NCI-H1105 (cell line): ENCODE measurements around the gene CRYBA2.

Source experiments
- DNase-seq: peaks from one replicate; lab custom pipeline; 2025; lab: John Stamatoyannopoulos, UW

The CRYBA2 gene

DNA sequence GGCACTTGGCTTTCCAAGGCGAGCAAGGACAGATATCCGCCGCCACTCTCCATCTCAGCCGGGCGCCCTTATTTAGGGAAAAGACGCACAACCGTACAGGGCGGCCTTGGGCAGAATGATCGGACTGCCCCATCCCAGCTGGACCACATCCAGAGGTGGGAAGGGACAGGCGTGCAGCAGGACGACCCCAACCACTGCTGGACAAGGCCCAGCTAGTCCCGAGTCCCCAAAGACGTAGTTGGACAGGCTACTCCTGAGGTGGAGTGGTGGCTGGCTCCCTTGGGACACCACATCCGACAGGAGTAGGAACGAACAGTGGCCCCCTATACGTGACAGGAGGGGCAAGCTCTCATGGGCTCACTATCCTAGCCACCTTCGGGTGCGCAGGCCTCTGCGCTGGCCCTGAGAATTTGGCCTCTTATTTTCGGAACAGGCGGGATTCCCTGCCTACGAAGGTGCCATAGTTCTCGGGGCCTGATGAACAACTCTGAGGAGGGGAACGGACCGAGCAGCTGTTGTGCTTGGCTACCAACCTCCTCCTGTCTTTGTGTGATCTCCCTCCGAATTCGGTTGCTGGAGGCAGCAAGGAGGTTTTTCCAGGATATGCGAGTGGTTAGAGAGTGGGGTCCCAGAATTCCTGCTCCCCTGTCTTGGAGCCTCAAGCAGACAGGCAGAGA lies 10.5 kb downstream of the CRYBA2 start:
- DNase-seq = no peak

DNA sequence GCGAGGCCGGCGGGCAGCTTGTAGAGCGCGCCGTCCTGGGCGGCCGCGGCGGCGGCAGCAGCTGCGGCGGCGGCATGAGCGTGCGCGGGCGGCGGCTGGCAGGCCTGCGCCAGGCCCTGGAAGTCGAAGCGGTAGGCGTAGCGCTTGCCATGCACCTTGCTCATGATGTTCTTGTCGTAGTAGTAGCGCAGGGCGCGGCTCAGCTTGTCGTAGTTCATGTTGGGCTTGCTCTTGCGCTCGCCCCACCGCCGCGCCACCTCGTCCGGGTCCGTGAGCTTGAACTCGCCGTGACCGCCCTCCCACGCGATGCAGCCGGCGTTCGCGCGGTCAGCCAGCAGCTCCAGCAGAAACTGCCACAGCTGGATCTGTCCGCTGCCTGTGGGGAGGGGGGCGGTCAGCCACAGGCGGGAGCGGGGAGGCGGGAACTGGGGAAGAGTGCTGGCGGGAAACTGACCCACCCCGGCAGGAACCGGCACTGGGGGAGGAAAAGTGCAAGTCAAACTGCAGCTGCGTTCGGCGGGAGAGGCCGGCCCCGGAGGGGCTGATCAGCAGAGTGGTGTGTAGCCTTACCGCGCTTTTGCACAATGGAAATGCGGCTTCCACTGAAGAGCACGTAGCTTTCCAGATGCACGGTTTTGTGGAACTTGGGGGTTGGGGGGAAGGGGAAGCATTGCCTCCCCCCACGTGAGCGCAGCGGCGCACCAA lies 11.2 kb downstream of the CRYBA2 start:
- peak; percentile 25 for DNase-seq

DNA sequence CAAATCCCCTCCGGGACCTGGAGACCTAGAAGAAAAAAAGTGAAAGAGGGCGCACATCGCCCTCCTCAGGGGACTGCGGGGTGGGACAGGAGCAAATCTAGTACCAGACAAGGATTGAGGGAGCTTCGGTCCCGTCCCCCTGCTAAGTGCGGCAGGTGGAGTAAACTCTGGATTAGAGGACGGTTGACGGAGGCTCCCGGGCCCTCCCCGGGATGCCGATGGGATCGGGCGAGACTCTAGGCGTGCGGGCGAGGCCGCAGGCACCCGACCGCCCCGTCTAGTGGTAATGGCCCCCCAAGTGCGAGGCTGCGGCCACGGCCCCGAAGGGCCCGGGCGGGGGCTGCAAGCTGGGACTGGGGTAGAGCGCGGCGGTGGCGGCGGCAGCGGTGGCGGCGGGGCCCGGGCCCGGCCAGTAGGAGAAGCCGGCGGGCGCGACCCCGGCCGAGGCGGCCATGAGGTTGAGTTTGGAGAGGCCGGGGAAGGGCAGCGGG lies 11.8 kb downstream of the CRYBA2 start:
- DNase-seq = no peak

DNA sequence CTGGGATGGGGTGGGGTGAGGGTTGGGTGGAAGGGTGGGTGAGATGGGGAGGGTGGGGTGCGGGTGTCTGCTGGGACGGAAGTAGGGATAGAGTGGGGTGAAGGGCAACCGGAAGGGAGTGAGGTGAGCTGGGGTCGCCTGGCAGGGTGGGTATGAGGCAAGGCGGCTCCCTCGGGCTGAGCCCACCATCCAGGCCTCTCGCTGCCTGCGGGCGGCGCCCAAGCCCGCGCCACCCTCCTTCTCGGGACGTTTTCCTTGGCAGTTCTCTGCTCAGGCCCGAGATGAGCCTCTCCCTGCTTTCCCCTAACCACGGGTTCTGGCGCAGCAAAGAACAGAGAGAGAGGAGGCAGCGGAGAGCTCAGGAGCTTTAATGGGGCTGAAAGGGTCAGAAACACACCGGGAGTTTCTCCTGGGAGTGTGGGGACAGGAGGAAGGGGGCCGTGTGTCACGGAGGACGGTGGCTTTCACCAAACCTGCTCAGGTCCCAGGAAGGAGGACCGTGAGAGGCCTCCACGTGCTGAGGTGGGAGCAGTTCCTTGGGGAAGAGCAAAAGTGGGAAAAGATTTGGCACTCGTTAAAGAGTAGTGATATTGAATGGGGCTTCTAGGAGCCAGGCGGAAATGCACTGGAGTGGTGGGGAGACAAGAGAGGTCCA lies 12.4 kb downstream of the CRYBA2 start:
- DNase-seq = no peak

DNA sequence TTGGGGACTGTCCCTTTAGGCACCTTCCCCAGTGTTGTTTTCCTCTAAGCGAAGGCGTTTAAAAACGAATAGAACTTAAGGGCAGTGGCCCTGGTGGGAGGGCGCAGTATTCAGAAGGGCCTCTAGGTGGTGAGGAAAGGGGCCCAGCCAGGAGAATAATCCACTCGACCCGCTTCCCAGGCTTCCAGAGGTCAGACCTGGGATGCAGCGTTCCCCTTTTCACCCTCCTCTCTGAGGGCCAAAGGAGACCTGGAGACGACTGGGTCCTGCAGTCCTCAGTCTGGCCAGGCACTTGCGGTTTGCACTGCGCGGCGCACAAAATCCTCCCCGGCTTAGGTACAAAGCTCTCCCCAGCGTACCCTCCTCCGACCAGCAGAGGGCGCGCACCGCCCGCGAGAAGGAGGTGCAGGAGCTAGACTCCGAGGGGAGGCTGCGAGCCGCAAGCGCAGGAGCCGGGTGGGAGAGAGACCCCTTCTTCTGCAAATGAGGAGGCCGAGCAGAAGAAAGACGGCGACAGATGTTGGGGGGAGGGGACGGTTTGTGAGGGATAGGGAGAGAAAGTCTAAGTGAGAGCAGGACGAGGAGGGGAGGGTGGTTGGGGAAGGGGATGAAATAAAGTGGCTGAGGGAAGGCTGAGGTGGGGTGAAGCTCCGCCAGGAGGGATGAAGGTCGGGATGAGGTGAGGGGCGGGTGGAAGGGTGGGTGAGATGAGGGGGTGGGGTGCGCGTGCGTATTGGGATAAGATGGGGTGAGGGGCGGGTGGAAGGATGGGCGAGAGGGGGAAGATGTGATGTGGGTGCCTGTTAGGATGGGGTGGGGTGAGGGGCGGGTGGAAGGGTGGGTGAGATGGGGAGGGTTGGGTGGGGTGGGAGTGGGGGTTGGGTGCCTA lies 13.1 kb downstream of the CRYBA2 start:
- peak; percentile 79 for DNase-seq

- DNase-seq = no peak
Observed at GRCh38 chr2:218975060-218975777, 18.0 kb downstream of the CRYBA2 start.

DNA sequence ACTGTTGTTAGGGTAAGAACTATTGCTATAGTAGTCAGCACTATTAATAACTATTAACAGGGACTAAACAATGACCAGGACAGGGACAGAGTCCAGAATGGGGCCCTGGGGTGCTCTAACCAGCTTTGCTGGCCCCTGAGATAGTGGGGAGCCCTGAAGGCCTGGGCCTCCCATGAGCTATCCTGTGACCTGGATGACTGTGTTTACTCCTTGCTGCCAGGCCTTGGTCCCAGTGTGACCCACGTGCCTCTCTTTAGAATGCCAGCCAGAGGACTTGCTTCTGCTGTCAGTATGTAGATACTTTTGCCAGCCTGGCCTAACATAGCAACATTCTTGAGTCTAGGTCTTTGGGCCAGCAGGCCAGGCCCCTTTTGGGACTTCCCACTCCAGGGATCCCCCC lies 22.3 kb downstream of the CRYBA2 start:
- DNase-seq = no peak

GRCh38 chr2:218964041-218964771 lies 29.0 kb downstream of the CRYBA2 start:
- DNase-seq = no peak

DNA sequence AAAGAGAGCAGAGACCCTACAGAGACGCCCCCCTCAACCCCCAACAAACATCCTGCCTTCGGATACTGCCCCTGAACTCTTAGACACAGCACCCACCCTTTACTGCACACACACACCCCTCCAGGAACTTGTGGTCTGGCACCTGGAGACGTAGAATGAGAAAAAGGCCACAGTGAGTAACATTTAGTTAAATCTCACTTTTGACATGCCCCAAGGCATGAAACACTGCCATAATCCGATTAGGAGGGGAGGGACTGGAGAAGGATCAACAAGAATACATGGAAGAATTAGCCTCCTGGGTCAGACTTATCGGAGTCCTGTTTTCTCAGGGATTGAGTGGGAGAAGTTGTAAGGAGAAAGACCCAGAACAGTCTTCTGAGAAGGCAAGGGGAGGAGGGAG lies 29.6 kb downstream of the CRYBA2 start:
- no peak for DNase-seq

GRCh38 chr2:218962859-218963492 lies 30.2 kb downstream of the CRYBA2 start:
- peak; percentile 94 for DNase-seq

DNA sequence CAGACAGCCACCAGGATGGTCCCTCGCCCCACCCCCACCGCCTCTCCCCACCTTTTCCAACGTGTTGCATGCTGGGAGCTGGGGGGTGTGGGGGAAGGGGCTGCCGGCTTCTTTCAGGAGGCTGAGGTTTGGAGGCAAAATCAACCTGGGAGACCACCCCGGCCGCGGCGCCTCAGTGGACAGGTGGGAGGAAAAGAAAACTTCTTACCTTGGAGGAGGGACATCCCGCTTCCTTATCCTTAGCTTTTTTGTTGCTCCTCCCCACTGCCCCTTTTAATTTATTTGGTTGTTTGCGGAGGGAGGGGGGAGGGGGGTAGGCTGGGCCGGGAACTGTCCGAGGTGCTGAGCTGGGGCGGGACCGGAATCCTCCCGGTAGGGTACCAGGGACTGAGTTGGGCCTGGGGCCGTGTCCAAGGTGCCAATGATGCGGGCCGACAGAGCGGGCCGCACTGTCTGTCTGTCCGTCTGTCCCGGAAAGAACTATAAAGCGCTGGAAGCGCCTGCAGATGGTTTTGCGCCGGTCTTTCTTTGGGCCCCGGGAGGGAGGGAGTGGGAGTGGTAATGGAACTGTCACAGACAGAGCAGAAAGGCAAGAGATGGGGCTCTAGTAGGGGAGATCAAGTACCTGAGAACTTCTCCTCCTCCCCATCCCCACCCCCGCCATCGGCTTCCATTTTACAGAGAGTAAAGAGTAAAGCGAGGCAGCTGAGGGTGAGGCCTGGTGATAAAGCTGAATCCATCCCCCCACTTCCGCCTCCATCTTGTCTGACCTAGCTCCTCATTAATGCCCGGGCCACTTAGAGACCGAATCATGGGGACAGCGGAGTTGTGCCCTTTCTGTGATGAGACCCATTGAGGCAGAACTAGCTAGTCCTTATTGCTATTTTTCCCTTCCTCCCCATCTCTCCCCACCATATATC lies 31.3 kb downstream of the CRYBA2 start:
- DNase-seq = peak; percentile 57

GRCh38 chr2:218961229-218961628 lies 32.0 kb downstream of the CRYBA2 start:
- no peak for DNase-seq

GRCh38 chr2:218960309-218961165 lies 32.7 kb downstream of the CRYBA2 start:
- DNase-seq = no peak

- DNase-seq = no peak
Observed at GRCh38 chr2:218959761-218960308, 33.4 kb downstream of the CRYBA2 start.

GRCh38 chr2:218959141-218959731 lies 34.0 kb downstream of the CRYBA2 start, which contains the start of gene CDK5R2:
Gene CDK5R2 (plus strand): TSS chr2:218959666. CDS start chr2:218959821, 155 bp downstream.
- peak; percentile 89 for DNase-seq

DNA sequence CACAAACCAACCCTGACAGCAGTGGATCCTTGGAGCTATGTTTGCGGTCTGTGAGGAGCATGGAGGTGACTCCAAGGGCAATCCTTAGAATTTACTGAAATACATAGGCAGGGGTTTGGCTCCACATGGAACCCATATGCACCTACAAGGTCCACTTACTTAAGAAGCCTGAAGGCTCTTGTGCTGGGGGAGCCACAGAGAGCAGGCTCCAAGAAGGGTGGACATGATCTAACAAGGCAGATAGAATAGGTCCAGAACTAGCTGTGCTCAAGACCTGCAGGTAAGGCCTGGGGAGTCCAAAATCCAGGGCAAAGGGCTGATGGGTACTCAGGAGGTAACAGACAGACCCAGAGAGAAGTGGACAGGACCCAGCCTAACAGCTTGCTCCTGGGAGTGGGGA lies 34.9 kb downstream of the CRYBA2 start:
- DNase-seq = no peak

DNA sequence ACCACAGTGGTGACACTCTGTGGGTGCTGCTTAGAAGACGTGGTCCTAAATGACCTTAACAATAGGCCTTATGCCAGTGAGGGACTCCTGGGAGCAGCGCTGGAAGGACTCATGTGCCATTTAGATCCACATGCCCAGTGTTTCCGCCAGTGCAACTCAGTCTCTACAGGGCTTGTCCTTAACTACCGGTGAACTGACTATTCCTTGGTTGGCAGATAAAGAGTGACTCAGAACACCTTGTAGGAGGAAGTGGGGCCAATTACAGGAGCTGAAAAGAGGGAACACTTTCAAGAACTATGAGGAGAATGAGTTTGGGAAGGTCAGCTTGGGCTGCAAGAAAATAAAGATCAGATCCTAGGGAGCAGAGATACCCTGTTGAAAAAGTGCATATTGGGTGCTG lies 35.6 kb downstream of the CRYBA2 start:
- DNase-seq = no peak
